Stomach (tissue), 9 donors: ENCODE results near the gene PAAF1. TPM values are rescaled to one million over a fixed set of nuclear protein-coding genes. Genes with fewer than 3 reads are reported as not detected.

Source experiments
- DNase-seq, 2 donors: peaks; one replicate each; pipeline versions ENCODE4 v3.0.0 to v3.0.0-alpha.2; 2013 to 2019
- H3K27ac ChIP-seq, 5 donors: fragments of 200-600 bp in 4 of 5; sonication (generic) in 4 of 5; one replicate each; pipeline ENCODE4 v1.5.1; 2013 to 2019; ENCODE audit warnings: mild to moderate bottlenecking in 1 of 5, moderate library complexity in 1 of 5
- H3K27me3 ChIP-seq, 3 donors: fragments of 200-600 bp; sonication (generic); one replicate each; pipeline ENCODE4 v1.5.1; 2017 to 2019; ENCODE audit warnings: mixed run types in 1 of 3
- H3K36me3 ChIP-seq, 4 donors: fragments of 200-600 bp; sonication (generic); 1 replicate in 3 of 4; 2 replicates in 1 of 4; pipeline ENCODE4 v1.5.1; 2016 to 2019
- H3K4me1 ChIP-seq, 4 donors: fragments of 200-600 bp; sonication (generic); one replicate each; pipeline ENCODE4 v1.5.1; 2016 to 2019
- H3K4me3 ChIP-seq, 4 donors: fragments of 200-600 bp; sonication (generic) in 3 of 4; one replicate each; pipeline ENCODE4 v1.5.1; 2016 to 2019; ENCODE audit warnings: mild to moderate bottlenecking in 1 of 4
- H3K9me3 ChIP-seq, 4 donors: fragments of 200-600 bp; sonication (generic); one replicate each; pipeline ENCODE4 v1.5.1; 2016 to 2019
- CTCF ChIP-seq, 7 experiments: fragments of 450-650 bp in 4 of 7; fragments of 200-600 bp in 3 of 7; sonication (generic) in 3 of 7; IDR thresholded peaks; one replicate each; pipeline ENCODE4 v1.5.1; 2016 to 2019; ENCODE audit warnings: antibody characterized with exemption in 7 of 7, control low read depth in 2 of 7, mild to moderate bottlenecking in 1 of 7
- EP300 ChIP-seq: sonication (generic); formaldehyde crosslinking; IDR thresholded peaks from one replicate; pipeline ENCODE4 v1.6.1; 2017; ENCODE audit warnings: antibody characterized with exemption
- POLR2A ChIP-seq, 4 donors: fragments of 450-650 bp; IDR thresholded peaks; one replicate each; pipeline ENCODE4 v1.6.1; 2016; ENCODE audit warnings: antibody characterized with exemption in 4 of 4, control low read depth in 2 of 4, mild to moderate bottlenecking in 1 of 4, moderate library complexity in 1 of 4
- POLR2AphosphoS5 ChIP-seq, 3 donors: sonication (generic); formaldehyde crosslinking; IDR thresholded peaks; one replicate each; pipeline ENCODE4 v1.6.1; 2016; ENCODE audit warnings: antibody characterized with exemption in 3 of 3
- WGBS, 5 donors: extraction: QIAGEN DNeasy Blood & Tissue Kit in 3 of 5; methylation state at CpG; one replicate each; pipeline versions ENCODE4 v1.1.5 to v1.1.7; 2013 to 2018; 5-methylcytosine and 5-hydroxymethylcytosine counted together
- intact Hi-C: fragments of 100-400 bp; cut with DNase I; formaldehyde crosslinking; loops from one replicate; pipeline ENCODE4 v1.15.1; 2023; ENCODE audit warnings: low total_unique reads
- polyA plus RNA-seq, 3 donors: library from polyadenylated mRNA; stranded (reverse); fragments of 200-250 nt; gene quantifications; one replicate each; pipeline ENCODE4 v1.2.3, GENCODE V29; 2013
- total RNA-seq, 5 donors: library from RNA; depleted of rRNA; stranded (reverse); fragments of >200 nt; gene quantifications; one replicate each; pipeline versions ENCODE4 v1.1.0 to v1.2.3, GENCODE V29; 2014 to 2016
- donor health status: healthy with polysubstance abuse.
- donor health status: Bipolar disorder and iron deficiency.
- donor health status: healthy.

Gene PAAF1
- total and polyA plus RNA-seq, 8 donors = 5.4 to 20.4 (median 13.1) TPM; not detected in 1

GRCh38 chr11:73914284-73914683 lies 37.5 kb downstream of the PAAF1 start:
- no peaks in the 10 kb centered on the region for H3K9me3 ChIP-seq
- H3K4me3 ChIP-seq = no peak overlapping the region
- no peaks in the 10 kb centered on the region for H3K4me1 ChIP-seq
- DNase-seq = no peak
- H3K36me3 ChIP-seq = peaks cover 34 to 100% (median 98%) of the 10 kb centered on the region in 4 donors
- no peaks in the 10 kb centered on the region for H3K27me3 ChIP-seq
- TF ChIP-seq POLR2AphosphoS5 (IDR thresholded peaks at IDR 0.05) (no peak), EP300 (no peak), CTCF (IDR thresholded peaks at IDR 0.05) (no peak), POLR2A (IDR thresholded peaks at IDR 0.05) (no peak)
- intact Hi-C loops = no loop called here
- H3K27ac ChIP-seq = no peak overlapping the region
- 51 to 63% (median 58%) methylated on average over 4 of the region's 4 CpGs for WGBS, 5 donors

- TF ChIP-seq CTCF (IDR thresholded peaks at IDR 0.05) (no peak), POLR2A (IDR thresholded peaks at IDR 0.05) (no peak), POLR2AphosphoS5 (IDR thresholded peaks at IDR 0.05) (no peak), EP300 (no peak)
- no peaks in the 10 kb centered on the region for H3K9me3 ChIP-seq
- no peak overlapping the region for H3K4me3 ChIP-seq
- WGBS, 5 donors = 51 to 69% (median 65%) methylated on average over 1 of the region's 1 CpG
- peaks cover 31 to 100% (median 98%) of the 10 kb centered on the region in 4 donors for H3K36me3 ChIP-seq
- intact Hi-C loops = no loop called here
- no peaks in the 10 kb centered on the region for H3K27me3 ChIP-seq
- DNase-seq = peak in 1 of 2 donors; percentile 6
- H3K4me1 ChIP-seq = no peaks in the 10 kb centered on the region
- H3K27ac ChIP-seq = no peak overlapping the region
Observed at GRCh38 chr11:73916435-73916834, 39.6 kb downstream of the PAAF1 start.

- Histone ChIP-seq H3K9me3 (no peaks in the 10 kb centered on the region), H3K27me3 (no peaks in the 10 kb centered on the region), H3K36me3 (peaks cover 29 to 100% (median 90%) of the 10 kb centered on the region in 4 donors), H3K27ac (no peak overlapping the region), H3K4me1 (no peaks in the 10 kb centered on the region), H3K4me3 (no peak overlapping the region)
- TF ChIP-seq POLR2AphosphoS5 (IDR thresholded peaks at IDR 0.05) (no peak), POLR2A (IDR thresholded peaks at IDR 0.05) (no peak), CTCF (IDR thresholded peaks at IDR 0.05) (no peak), EP300 (no peak)
- no peak for DNase-seq
- intact Hi-C loops = no loop called here
- WGBS, 5 donors = 92 to 100% (median 95%) methylated on average over 4 of the region's 4 CpGs
Observed at GRCh38 chr11:73921180-73921579, 44.4 kb downstream of the PAAF1 start.

- Histone ChIP-seq H3K27me3 (no peaks in the 10 kb centered on the region), H3K4me1 (peaks cover 0 to 6% (median 0%) of the 10 kb centered on the region in 4 donors), H3K36me3 (peaks cover 29 to 99% (median 92%) of the 10 kb centered on the region in 4 donors), H3K27ac (no peak overlapping the region), H3K9me3 (no peaks in the 10 kb centered on the region), H3K4me3 (no peak overlapping the region)
- TF ChIP-seq POLR2AphosphoS5 (IDR thresholded peaks at IDR 0.05) (no peak), CTCF (IDR thresholded peaks at IDR 0.05) (no peak), EP300 (no peak), POLR2A (IDR thresholded peaks at IDR 0.05) (no peak)
- intact Hi-C loops = no loop called here
- DNase-seq = no peak
- 66 to 83% (median 79%) methylated on average over 2 of the region's 2 CpGs for WGBS, 5 donors
Observed at GRCh38 chr11:73929388-73929787, 52.6 kb downstream of the PAAF1 start.
